ENCODE measurements around the gene RXFP3.

Gene RXFP3

DNA sequence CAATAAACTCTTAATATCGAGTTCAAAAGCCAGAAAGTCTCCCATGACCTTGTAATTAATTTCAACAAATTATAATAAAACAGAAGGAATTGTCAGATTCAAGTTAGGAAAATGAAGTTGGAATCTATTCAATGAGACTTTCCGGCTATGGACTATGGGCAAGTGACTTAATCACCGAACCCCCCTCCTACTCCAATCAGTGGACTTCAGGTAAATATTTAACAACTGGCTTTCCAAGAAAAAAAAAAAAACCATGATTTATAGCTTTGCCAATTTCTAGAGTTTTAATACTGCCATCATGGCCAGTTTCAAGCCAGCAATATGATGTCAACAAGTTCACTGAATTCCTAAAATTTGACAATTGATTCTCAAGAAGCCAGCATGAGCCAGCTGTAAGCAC is 43.8 kb downstream of the RXFP3 start:
- TF ChIP-seq, protein P1, sequence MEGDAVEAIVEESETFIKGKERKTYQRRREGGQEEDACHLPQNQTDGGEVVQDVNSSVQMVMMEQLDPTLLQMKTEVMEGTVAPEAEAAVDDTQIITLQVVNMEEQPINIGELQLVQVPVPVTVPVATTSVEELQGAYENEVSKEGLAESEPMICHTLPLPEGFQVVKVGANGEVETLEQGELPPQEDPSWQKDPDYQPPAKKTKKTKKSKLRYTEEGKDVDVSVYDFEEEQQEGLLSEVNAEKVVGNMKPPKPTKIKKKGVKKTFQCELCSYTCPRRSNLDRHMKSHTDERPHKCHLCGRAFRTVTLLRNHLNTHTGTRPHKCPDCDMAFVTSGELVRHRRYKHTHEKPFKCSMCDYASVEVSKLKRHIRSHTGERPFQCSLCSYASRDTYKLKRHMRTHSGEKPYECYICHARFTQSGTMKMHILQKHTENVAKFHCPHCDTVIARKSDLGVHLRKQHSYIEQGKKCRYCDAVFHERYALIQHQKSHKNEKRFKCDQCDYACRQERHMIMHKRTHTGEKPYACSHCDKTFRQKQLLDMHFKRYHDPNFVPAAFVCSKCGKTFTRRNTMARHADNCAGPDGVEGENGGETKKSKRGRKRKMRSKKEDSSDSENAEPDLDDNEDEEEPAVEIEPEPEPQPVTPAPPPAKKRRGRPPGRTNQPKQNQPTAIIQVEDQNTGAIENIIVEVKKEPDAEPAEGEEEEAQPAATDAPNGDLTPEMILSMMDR (conservative IDR thresholded peaks at IDR 0.05; ENCODE audit: low read length) = no peak
- DNase-seq (ENCODE audit: low read depth) = no peak
- H3K4me3 ChIP-seq (ENCODE audit: low read length) = no peak overlapping the region

DNA sequence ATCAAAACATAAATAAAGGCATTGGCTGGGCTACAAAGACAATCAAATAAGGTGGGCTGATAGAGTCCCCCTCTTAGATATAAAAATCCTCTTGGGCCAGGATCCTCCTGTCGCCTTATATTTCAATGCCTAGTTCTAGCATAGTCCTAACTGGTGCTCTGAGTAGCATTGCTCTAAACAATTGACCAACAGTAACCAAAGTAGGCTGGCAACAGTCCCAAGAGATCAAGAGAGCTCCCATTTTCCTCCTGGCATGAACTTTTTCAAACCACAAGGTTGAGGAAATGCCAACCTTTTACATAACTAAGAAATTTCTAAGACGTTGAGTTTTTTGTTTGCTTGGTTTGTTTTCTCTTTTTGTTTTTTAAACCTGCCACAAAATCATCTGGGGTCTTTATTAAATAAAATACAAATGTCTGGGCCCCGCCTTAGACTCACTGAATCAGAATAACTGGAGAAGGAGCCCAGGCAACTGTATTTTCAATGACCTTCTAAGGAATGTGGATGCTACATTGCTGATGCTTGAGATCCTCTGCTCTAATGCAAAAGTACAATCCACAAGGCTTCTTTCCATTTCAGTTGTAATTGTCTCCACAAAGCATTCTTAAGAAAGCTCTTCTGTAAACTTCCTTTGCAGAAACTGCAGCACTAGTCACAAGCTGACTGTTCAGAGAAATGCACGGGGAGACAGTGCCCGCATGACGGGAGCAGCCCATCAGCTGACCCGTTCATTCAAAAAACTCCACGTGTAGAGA is 45.4 kb downstream of the RXFP3 start:
- DNase-seq (ENCODE audit: low read depth) = peak; percentile 80
- no peak overlapping the region for H3K4me3 ChIP-seq (ENCODE audit: low read length)
- TF ChIP-seq, protein P1 (conservative IDR thresholded peaks at IDR 0.05; ENCODE audit: low read length) = no peak

DNA sequence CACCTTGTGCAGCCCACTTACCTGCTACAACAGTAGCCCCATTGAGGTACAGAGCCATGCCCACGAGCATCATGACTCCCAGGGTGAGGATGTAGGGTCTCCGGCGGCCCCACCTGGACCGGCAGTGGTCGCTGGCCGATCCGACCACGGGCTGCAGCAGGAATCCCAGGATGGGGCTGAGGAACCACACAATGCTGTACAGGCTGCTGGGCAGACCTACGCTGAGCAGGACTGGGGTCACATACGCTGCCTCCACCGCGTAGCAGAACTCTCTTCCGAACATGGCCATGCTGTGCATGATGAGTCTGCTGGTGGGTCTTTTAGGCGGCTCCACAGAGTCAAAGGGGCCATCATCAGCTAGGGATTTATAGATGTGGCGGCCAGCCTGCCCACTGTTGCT is 48.0 kb downstream of the RXFP3 start:
- no peak for DNase-seq (ENCODE audit: low read depth)
- no peak overlapping the region for H3K4me3 ChIP-seq (ENCODE audit: low read length)
- TF ChIP-seq, protein P1 (conservative IDR thresholded peaks at IDR 0.05; ENCODE audit: low read length) = no peak

DNA sequence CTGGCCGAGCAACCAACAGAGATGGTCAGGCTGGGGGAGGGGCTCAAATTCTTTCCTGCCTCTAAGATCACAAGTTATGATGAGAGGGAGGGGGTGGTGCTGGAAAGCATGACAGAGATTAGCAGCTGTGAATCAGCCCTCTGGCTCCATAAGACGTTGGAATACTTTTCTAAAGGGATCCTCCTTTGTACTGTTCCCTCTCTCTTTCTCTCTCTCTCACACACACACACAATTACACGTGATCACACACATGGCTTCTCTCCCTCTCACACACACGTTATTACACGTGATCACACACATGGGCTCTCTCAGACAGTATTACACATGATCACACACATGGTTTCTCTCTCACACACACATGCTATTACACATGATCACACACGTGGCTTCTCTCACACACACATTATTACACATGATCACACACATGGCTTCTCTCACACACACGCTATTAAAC is 48.5 kb downstream of the RXFP3 start, which contains the start of gene SLC45A2:
TSS of gene SLC45A2 (minus strand) at position 23 of the 454 bp plus-strand sequence. CDS start 110 bp downstream, outside the sequence.
- no peak within 1 kb of the TSS for H3K4me3 ChIP-seq (ENCODE audit: low read length)
- DNase-seq (ENCODE audit: low read depth) = no peak
- TF ChIP-seq, protein P1 (conservative IDR thresholded peaks at IDR 0.05; ENCODE audit: low read length) = no peak

DNA sequence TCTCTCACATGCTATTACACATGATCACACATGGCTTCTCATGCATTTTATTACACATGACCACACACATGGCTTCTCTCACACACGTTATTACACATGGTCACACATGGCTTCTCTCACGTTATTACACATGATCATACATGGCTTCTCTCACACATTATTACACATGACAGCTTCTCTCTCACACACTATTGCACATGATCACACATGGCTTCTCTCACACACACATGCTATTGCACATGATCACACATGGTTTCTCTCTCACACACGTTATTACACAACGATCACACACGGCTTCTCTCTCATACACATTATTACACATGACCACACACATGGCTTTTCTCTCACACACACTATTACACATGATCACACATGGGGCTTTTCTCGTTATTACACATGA is 49.3 kb downstream of the RXFP3 start:
- H3K4me3 ChIP-seq (ENCODE audit: low read length) = no peak overlapping the region
- TF ChIP-seq, protein P1 (conservative IDR thresholded peaks at IDR 0.05; ENCODE audit: low read length) = no peak
- DNase-seq (ENCODE audit: low read depth) = no peak
